Measurements from ENCODE around the gene ZNF385B. TPM values are rescaled to one million over a fixed set of nuclear protein-coding genes. Genes with fewer than 3 reads are reported as not detected.

The ZNF385B gene
- total and polyA plus RNA-seq, 10 of the 15 experiments (the other 5 are each of a cell fraction or from before 2014, with no cell fraction given): not detected

DNA sequence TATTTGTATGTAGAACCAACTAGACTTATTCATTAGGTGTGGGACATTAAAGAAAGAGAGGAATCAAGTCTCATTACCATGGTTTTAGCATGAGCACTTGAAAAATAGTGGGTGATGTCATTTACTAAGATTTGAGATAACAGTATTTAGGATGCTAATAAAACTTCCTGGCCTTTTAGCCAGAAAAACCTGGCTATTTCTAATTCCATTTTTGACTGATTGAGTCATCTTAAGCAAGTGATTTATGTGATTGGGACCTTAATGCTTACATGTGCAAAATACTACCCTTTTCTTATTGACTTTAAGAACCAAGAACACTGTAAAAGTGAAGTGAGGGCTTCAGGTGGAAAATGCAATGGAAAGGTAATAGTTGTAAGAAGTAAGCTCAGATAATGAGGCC lies 400.0 kb downstream of the ZNF385B start:
- no peaks in the 10 kb centered on the region for H3K4me1 ChIP-seq (ENCODE audit: control insufficient read depth, insufficient read depth, low read length)
- no peak for ATAC-seq
- intact Hi-C loops (cut with micrococcal nuclease; ENCODE audit: unreplicated experiment): no loop called here
- H3K27ac ChIP-seq (ENCODE audit: control insufficient read depth, insufficient read depth): no peak overlapping the region
- no peaks in the 10 kb centered on the region for H3K79me2 ChIP-seq (ENCODE audit: control insufficient read depth, insufficient read depth, low read length)
- no peak overlapping the region for H2AFZ ChIP-seq (ENCODE audit: control insufficient read depth, low read depth, low read length)
- no peak for FAIRE-seq
- ChIA-PET SMC1A (ENCODE audit: uncharacterized antibody, unreplicated experiment) (interaction anchor here (0.6 to 1.1 kb wide), 2 partner anchors 29 to 214 kb away, joined by 3 read pairs; no protein-coding TSS in a partner anchor), RAD21 (ENCODE audit: unreplicated experiment) (no interaction called here), POLR2A (no interaction called here), CTCF (no interaction called here)
- H3K4me3 ChIP-seq: no peak overlapping the region
- H3K9me3 ChIP-seq (replicated peaks; ENCODE audit: control insufficient read depth, insufficient read depth, low read length): no peaks in the 10 kb centered on the region
- no peaks in the 10 kb centered on the region for H3K36me3 ChIP-seq (ENCODE audit: control insufficient read depth in 2 of 2, insufficient read depth in 2 of 2, low read length in 1 of 2)
- H3K27me3 ChIP-seq (replicated peaks in 1 of 2; ENCODE audit: control insufficient read depth in 2 of 2, insufficient read depth in 2 of 2, low read length in 1 of 2): no peaks in the 10 kb centered on the region
- H4K20me1 ChIP-seq (ENCODE audit: control insufficient read depth, insufficient read depth): no peaks in the 10 kb centered on the region
- H3K9ac ChIP-seq (ENCODE audit: control insufficient read depth, insufficient read depth, low read length): no peak overlapping the region
- TF ChIP-seq ZNF622 (IDR thresholded peaks at IDR 0.05) (no peak), SUPT20H (IDR thresholded peaks at IDR 0.05; ENCODE audit: borderline replicate concordance, control insufficient read depth, low read depth, low read length) (no peak), ZSCAN29 (IDR thresholded peaks at IDR 0.05) (no peak), MEF2B (IDR thresholded peaks at IDR 0.05; ENCODE audit: partially characterized antibody, poor library complexity, severe bottlenecking) (no peak), RELA (IDR thresholded peaks at IDR 0.05; ENCODE audit: borderline replicate concordance, partially characterized antibody) (no peak), NFXL1 (IDR thresholded peaks at IDR 0.05; ENCODE audit: borderline replicate concordance) (no peak), ATF7 (IDR thresholded peaks at IDR 0.05; ENCODE audit: low read depth) (no peak), TAF1 (IDR thresholded peaks at IDR 0.05; ENCODE audit: borderline replicate concordance, low read depth, low read length) (no peak), ASH2L (IDR thresholded peaks at IDR 0.05; ENCODE audit: borderline replicate concordance, low read depth) (no peak), SP1 (IDR thresholded peaks at IDR 0.05; ENCODE audit: low read depth, low read length) (no peak), SREBF2 (IDR thresholded peaks at IDR 0.05; ENCODE audit: low read length) (no peak), ZZZ3 (IDR thresholded peaks at IDR 0.05; ENCODE audit: control insufficient read depth, insufficient read length, low read depth) (no peak), ETV6 (conservative IDR thresholded peaks at IDR 0.05 in 1 of 2, IDR thresholded peaks at IDR 0.05 in 1 of 2; ENCODE audit: borderline replicate concordance in 1 of 2, low read depth in 1 of 2) (no peak), IKZF2 (IDR thresholded peaks at IDR 0.05) (no peak), NBN (IDR thresholded peaks at IDR 0.05) (no peak), MYC (IDR thresholded peaks at IDR 0.05; ENCODE audit: insufficient read depth, insufficient read length, insufficient replicate concordance, low read length, severe bottlenecking) (no peak), KDM1A (IDR thresholded peaks at IDR 0.05; ENCODE audit: borderline replicate concordance) (no peak), PAX5 (IDR thresholded peaks at IDR 0.05; ENCODE audit: borderline replicate concordance, low read depth, low read length) (no peak)
- no peak for DNase-seq (ENCODE audit: low read depth, low spot score)
- no TSS peak for BruUV-seq (replicated peaks)
- in situ Hi-C loops (cut with MboI): no loop called here
- no peak overlapping the region for H3K4me2 ChIP-seq (ENCODE audit: control insufficient read depth, insufficient read depth)
